Measurements from ENCODE around the gene ABHD17A.

DNA sequence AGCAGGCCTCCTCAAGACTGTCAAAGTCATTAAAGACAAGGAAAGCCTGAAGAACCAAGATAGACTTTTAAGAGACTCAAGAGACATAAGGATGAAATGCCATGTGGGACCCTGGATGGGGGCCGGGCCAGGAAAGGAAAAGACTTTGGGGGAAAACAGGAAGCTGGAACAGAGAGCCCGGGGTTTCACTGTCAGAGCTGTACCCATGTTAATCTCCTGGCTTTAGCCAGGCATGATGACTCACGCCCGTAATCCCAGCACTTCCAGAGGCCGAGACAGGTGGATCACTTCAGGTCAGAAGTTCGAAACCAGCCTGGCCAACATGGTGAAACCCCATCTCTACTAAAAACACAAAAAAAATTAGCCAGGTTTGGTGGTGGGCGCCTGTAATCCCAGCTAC, 16.3 kb downstream of the ABHD17A start:
- TF ChIP-seq, protein P1, sequence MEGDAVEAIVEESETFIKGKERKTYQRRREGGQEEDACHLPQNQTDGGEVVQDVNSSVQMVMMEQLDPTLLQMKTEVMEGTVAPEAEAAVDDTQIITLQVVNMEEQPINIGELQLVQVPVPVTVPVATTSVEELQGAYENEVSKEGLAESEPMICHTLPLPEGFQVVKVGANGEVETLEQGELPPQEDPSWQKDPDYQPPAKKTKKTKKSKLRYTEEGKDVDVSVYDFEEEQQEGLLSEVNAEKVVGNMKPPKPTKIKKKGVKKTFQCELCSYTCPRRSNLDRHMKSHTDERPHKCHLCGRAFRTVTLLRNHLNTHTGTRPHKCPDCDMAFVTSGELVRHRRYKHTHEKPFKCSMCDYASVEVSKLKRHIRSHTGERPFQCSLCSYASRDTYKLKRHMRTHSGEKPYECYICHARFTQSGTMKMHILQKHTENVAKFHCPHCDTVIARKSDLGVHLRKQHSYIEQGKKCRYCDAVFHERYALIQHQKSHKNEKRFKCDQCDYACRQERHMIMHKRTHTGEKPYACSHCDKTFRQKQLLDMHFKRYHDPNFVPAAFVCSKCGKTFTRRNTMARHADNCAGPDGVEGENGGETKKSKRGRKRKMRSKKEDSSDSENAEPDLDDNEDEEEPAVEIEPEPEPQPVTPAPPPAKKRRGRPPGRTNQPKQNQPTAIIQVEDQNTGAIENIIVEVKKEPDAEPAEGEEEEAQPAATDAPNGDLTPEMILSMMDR (IDR thresholded peaks at IDR 0.05) = no peak
- no peak for TF ChIP-seq EZH2 (IDR thresholded peaks at IDR 0.05)

Measured in neural progenitor cell (in vitro differentiated cells).